ENCODE measurements around the gene RUFY3.
"Not testable (repeated sequence)": the region's sequence is repeated elsewhere in the genome, so short reads cannot be mapped to it uniquely, and the experiment has no call there.

RUFY3 gene

GRCh38 chr4:70681704-70682103 lies 40.1 kb upstream of the RUFY3 start:
- no peak for DNase-seq
- Histone ChIP-seq H3K4me1 (no peaks in the 10 kb centered on the region), H3K36me3 (no peaks in the 10 kb centered on the region), H3K4me3 (ENCODE audit: low read depth, low read length) (no peak overlapping the region), H3K9me3 (no peaks in the 10 kb centered on the region), H3K27me3 (no peaks in the 10 kb centered on the region)
- no peak for TF ChIP-seq CTCF (IDR thresholded peaks at IDR 0.05; ENCODE audit: low read depth, low read length)

GRCh38 chr4:70682142-70682541 lies 39.6 kb upstream of the RUFY3 start:
- not testable (repeated sequence) for DNase-seq; H3K4me1 ChIP-seq; H3K4me3 ChIP-seq (ENCODE audit: low read depth, low read length); H3K27me3 ChIP-seq; H3K36me3 ChIP-seq; H3K9me3 ChIP-seq

GRCh38 chr4:70687392-70687791 lies 34.4 kb upstream of the RUFY3 start:
- Histone ChIP-seq H3K4me3 (ENCODE audit: low read depth, low read length) (peak overlapping the region; percentile 100), H3K27me3 (no peaks in the 10 kb centered on the region), H3K36me3 (peaks cover 12% of the 10 kb centered on the region), H3K9me3 (no peaks in the 10 kb centered on the region), H3K4me1 (no peaks in the 10 kb centered on the region)
- no peak for TF ChIP-seq CTCF (IDR thresholded peaks at IDR 0.05; ENCODE audit: low read depth, low read length)
- DNase-seq: no peak

- DNase-seq: peak; percentile 96
- Histone ChIP-seq H3K27me3 (no peaks in the 10 kb centered on the region), H3K4me1 (no peaks in the 10 kb centered on the region), H3K4me3 (ENCODE audit: low read depth, low read length) (peak within 1 kb of the TSS; percentile 100), H3K36me3 (peaks cover 12% of the 10 kb centered on the region), H3K9me3 (no peaks in the 10 kb centered on the region)
- peak; percentile 96 for TF ChIP-seq CTCF (IDR thresholded peaks at IDR 0.05; ENCODE audit: low read depth, low read length)
These were observed 33.7 kb upstream of the RUFY3 start, which contains the start of gene UTP3 for GRCh38 chr4:70687821-70688794. Gene UTP3 (plus strand): TSS chr4:70688532. CDS start chr4:70688678, 146 bp downstream.

GRCh38 chr4:70688795-70689231 lies 33.0 kb upstream of the RUFY3 start:
- DNase-seq: no peak
- Histone ChIP-seq H3K4me3 (ENCODE audit: low read depth, low read length) (peak overlapping the region; percentile 100), H3K36me3 (peaks cover 12% of the 10 kb centered on the region), H3K4me1 (no peaks in the 10 kb centered on the region), H3K27me3 (no peaks in the 10 kb centered on the region), H3K9me3 (no peaks in the 10 kb centered on the region)
- no peak for TF ChIP-seq CTCF (IDR thresholded peaks at IDR 0.05; ENCODE audit: low read depth, low read length)

- Histone ChIP-seq H3K27me3 (no peaks in the 10 kb centered on the region), H3K36me3 (peaks cover 12% of the 10 kb centered on the region), H3K4me1 (no peaks in the 10 kb centered on the region), H3K9me3 (no peaks in the 10 kb centered on the region), H3K4me3 (ENCODE audit: low read depth, low read length) (no peak overlapping the region)
- no peak for TF ChIP-seq CTCF (IDR thresholded peaks at IDR 0.05; ENCODE audit: low read depth, low read length)
- no peak for DNase-seq
These were observed 30.1 kb upstream of the RUFY3 start for GRCh38 chr4:70691661-70692060.

GRCh38 chr4:70694633-70695032 lies 27.1 kb upstream of the RUFY3 start:
- not testable (repeated sequence) for DNase-seq; H3K9me3 ChIP-seq; H3K4me1 ChIP-seq; H3K4me3 ChIP-seq (ENCODE audit: low read depth, low read length); H3K27me3 ChIP-seq
- peaks cover 10% of the 10 kb centered on the region for H3K36me3 ChIP-seq

- not testable (repeated sequence) for H3K27me3 ChIP-seq; H3K4me3 ChIP-seq (ENCODE audit: low read depth, low read length); H3K9me3 ChIP-seq; H3K4me1 ChIP-seq; DNase-seq; H3K36me3 ChIP-seq
These were observed 23.3 kb upstream of the RUFY3 start for GRCh38 chr4:70698435-70698834.
